Natural killer cell (primary cell): ENCODE measurements around the gene ZP2. TPM values are rescaled to one million over a fixed set of nuclear protein-coding genes. Genes with fewer than 3 reads are reported as not detected.

Experiments
- ATAC-seq, 3 donors: fragments of 150-1000 bp in 2 of 3; fragments of 200-7000 bp in 1 of 3; cut with Tn5 transposase; 1 replicate in 1 of 3; 2 replicates in 2 of 3; pipeline ENCODE4 v1.10.0; 2021; ENCODE audit warnings: mild to moderate bottlenecking in 2 of 3, moderate library complexity in 2 of 3
- DNase-seq, 2 donors: peaks; one replicate each; pipeline versions ENCODE4 v3.0.0 to v3.0.0-alpha.2; 2013 to 2021; ENCODE audit warnings: mixed read lengths in 1 of 2
- H3K27ac ChIP-seq: one replicate; pipeline ENCODE4 v1.5.1; 2013; ENCODE audit warnings: mild to moderate bottlenecking, low read length
- H3K27me3 ChIP-seq: one replicate; pipeline ENCODE4 v1.6.1; 2013; ENCODE audit warnings: low read length; ENCODE audit not compliant: control insufficient read depth, insufficient read depth
- H3K36me3 ChIP-seq: one replicate; pipeline ENCODE4 v1.6.1; 2013; ENCODE audit warnings: low read length; ENCODE audit not compliant: control insufficient read depth, insufficient read depth
- H3K4me1 ChIP-seq: one replicate; pipeline ENCODE4 v1.6.1; 2013; ENCODE audit warnings: low read length; ENCODE audit not compliant: control insufficient read depth, insufficient read depth
- H3K4me3 ChIP-seq: one replicate; pipeline ENCODE4 v1.5.1; 2013; ENCODE audit warnings: low read length
- H3K9me3 ChIP-seq: one replicate; pipeline ENCODE4 v1.6.1; 2013; ENCODE audit warnings: low read length; ENCODE audit not compliant: control insufficient read depth, insufficient read depth
- H3K27ac Mint-ChIP-seq, 2 donors: one replicate each; pipeline ENCODE4 v1.8.0; 2022; ENCODE audit warnings: mild to moderate bottlenecking in 2 of 2, mixed read lengths in 2 of 2, moderate library complexity in 1 of 2
- H3K27me3 Mint-ChIP-seq, 2 donors: one replicate each; pipeline ENCODE4 v1.8.0; 2022; ENCODE audit warnings: low read depth in 2 of 2, mixed read lengths in 2 of 2
- H3K36me3 Mint-ChIP-seq: one replicate; pipeline ENCODE4 v1.8.0; 2022; ENCODE audit warnings: mixed read lengths
- H3K4me1 Mint-ChIP-seq, 2 donors: one replicate each; pipeline ENCODE4 v1.8.0; 2022; ENCODE audit warnings: mixed read lengths in 2 of 2
- H3K4me3 Mint-ChIP-seq: one replicate; pipeline ENCODE4 v1.8.0; 2022; ENCODE audit warnings: mild to moderate bottlenecking, moderate library complexity, mixed read lengths
- H3K9me3 Mint-ChIP-seq, 2 donors: one replicate each; pipeline ENCODE4 v1.8.0; 2022; ENCODE audit warnings: mixed read lengths in 2 of 2
- CTCF ChIP-seq: fragments of 200-600 bp; IDR thresholded peaks from one replicate; pipeline ENCODE4 v1.8.0; 2022; ENCODE audit warnings: antibody characterized with exemption
- WGBS: methylation state at CpG from one replicate; pipeline ENCODE4 v1.1.7; 2013; ENCODE audit warnings: missing lambda C conversion rate; ENCODE audit not compliant: insufficient coverage; 5-methylcytosine and 5-hydroxymethylcytosine counted together
- intact Hi-C: fragments of 100-400 bp; cut with micrococcal nuclease; formaldehyde crosslinking; loops from one replicate; pipeline ENCODE4 v1.14.2; 2022
- total RNA-seq, 4 donors: library from RNA; stranded (reverse); fragments of 120-200 nt in 1 of 4; gene quantifications; one replicate each; pipeline versions ENCODE4 v1.2.3 to v1.2.4, GENCODE V29; 2013 to 2022

ZP2 gene
- total RNA-seq, 3 donors from 2014 or later (not counting 1 experiment from before 2014, with no cell fraction given) = not detected

DNA sequence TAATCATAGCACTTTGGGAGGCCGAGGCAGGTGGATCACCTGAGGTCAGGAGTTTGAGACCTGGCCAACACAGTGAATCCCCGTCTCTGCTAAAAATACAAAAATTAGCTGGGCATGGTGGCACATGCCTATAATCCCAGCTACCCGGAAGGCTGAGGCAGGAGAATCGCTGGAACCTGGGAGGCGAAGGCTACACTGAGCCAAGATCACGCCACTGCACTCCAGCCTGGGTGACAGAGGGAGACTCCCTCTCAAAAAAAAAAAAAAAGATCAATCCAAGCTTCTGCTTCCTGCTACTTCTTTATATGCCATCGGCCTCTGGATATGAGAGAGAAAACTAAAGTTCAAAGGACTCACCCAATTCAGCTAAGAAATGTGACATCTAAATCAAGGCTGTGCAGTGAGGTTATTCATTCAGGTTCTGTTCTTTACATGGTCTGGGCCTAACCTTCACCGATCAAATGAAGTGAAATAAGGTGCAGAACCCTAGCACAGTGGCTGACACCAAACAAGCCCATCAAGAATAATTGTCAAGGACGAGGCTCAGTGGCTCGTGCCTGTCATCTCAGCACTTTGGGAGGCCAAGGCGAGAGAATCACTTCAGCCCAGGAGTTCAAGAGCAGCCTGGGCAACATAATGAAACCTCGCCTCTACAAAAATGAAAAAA, 25.6 kb downstream of the ZP2 start:
- H3K27me3 Mint-ChIP-seq = peaks cover 0 to 4% of the 10 kb centered on the region in 2 donors
- DNase-seq (no peak), ATAC-seq (no peak)
- Histone ChIP-seq H3K4me3 (no peak overlapping the region), H3K36me3 (peaks cover 6% of the 10 kb centered on the region), H3K27me3 (peaks cover 2% of the 10 kb centered on the region), H3K27ac (no peak overlapping the region), H3K4me1 (peaks cover 7% of the 10 kb centered on the region), H3K9me3 (no peaks in the 10 kb centered on the region)
- H3K4me1 Mint-ChIP-seq = peaks cover 5% of the 10 kb centered on the region in 2 donors
- no peak overlapping the region for H3K27ac Mint-ChIP-seq
- TF ChIP-seq CTCF = no peak
- intact Hi-C loops = loop anchor here (10.0 kb wide), 1 partner anchor 379 kb away; no protein-coding TSS in a partner anchor
- H3K4me3 Mint-ChIP-seq = no peak overlapping the region
- H3K36me3 Mint-ChIP-seq = no peaks in the 10 kb centered on the region
- no peaks in the 10 kb centered on the region for H3K9me3 Mint-ChIP-seq
- 89% methylated on average over 11 of the region's 12 CpGs for WGBS

DNA sequence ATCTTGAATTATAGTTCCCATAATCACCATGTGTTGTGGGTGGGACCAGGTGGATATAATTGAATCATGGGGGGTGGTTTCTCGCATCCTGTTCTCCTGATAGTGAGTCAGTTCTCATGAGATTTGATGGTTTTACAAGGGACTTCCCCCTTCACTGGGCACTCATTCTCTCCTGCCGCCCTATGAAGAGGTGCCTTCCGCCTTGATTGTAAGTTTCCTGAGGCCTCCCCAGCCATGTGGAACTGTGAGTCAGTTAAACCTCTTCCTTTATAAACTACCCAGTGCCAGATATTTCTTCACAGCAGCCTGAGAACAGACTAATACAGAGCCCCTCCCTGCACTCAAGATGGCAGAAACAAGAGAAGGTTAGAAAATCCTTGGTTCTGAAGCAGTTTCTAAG, 26.5 kb downstream of the ZP2 start:
- Mint-ChIP-seq H3K36me3 (no peaks in the 10 kb centered on the region), H3K27me3 (peaks cover 0 to 4% of the 10 kb centered on the region in 2 donors), H3K4me3 (no peak overlapping the region), H3K4me1 (peaks cover 5% of the 10 kb centered on the region in 2 donors), H3K9me3 (no peaks in the 10 kb centered on the region), H3K27ac (no peak overlapping the region)
- ATAC-seq (no peak), DNase-seq (no peak)
- 73% methylated on average over 3 of the region's 3 CpGs for WGBS
- intact Hi-C loops = loop anchor here (10.0 kb wide), 1 partner anchor 380 kb away; no protein-coding TSS in a partner anchor
- H3K4me3 ChIP-seq = no peak overlapping the region
- H3K27ac ChIP-seq = no peak overlapping the region
- H3K27me3 ChIP-seq = peaks cover 2% of the 10 kb centered on the region
- no peaks in the 10 kb centered on the region for H3K9me3 ChIP-seq
- H3K36me3 ChIP-seq = peaks cover 8% of the 10 kb centered on the region
- peaks cover 7% of the 10 kb centered on the region for H3K4me1 ChIP-seq
- no peak for TF ChIP-seq CTCF

DNA sequence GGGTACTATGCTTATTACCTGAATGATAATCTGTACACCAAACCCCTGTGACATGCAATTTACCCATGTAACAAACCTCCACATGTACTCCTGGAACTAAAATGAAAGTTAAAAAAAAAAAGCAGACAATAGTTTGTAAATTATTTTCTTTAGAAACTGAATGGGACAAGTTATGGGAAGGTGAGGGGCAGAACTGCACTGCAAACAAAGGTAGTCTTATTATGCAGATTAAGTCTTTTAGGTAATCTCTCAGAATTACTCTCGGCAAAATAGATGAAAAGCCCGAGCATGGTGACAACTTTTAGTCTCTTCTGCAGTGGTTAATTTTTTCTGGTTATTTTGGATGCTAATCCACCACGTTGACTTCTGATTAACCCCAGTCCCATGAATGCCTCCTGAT, 27.4 kb downstream of the ZP2 start:
- Histone ChIP-seq H3K4me3 (no peak overlapping the region), H3K27ac (no peak overlapping the region), H3K9me3 (no peaks in the 10 kb centered on the region), H3K4me1 (peaks cover 7% of the 10 kb centered on the region), H3K36me3 (peaks cover 13% of the 10 kb centered on the region), H3K27me3 (no peaks in the 10 kb centered on the region)
- Mint-ChIP-seq H3K27me3 (peaks cover 0 to 4% of the 10 kb centered on the region in 2 donors), H3K4me3 (no peak overlapping the region), H3K36me3 (peaks cover 6% of the 10 kb centered on the region), H3K4me1 (peaks cover 5% of the 10 kb centered on the region in 2 donors), H3K9me3 (no peaks in the 10 kb centered on the region), H3K27ac (no peak overlapping the region)
- 92% methylated on average over 3 of the region's 3 CpGs for WGBS
- no peak for DNase-seq
- no peak for TF ChIP-seq CTCF
- intact Hi-C loops = loop anchor here (10.0 kb wide), 1 partner anchor 381 kb away; no protein-coding TSS in a partner anchor
- no peak for ATAC-seq

- 100% methylated on average over 3 of the region's 3 CpGs for WGBS
- Mint-ChIP-seq H3K4me3 (no peak overlapping the region), H3K27me3 (no peaks in the 10 kb centered on the region), H3K36me3 (peaks cover 11% of the 10 kb centered on the region), H3K9me3 (no peaks in the 10 kb centered on the region), H3K4me1 (no peaks in the 10 kb centered on the region), H3K27ac (no peak overlapping the region)
- ATAC-seq = no peak
- no peak for DNase-seq
- Histone ChIP-seq H3K36me3 (peaks cover 15% of the 10 kb centered on the region), H3K9me3 (no peaks in the 10 kb centered on the region), H3K27me3 (no peaks in the 10 kb centered on the region), H3K4me1 (no peaks in the 10 kb centered on the region), H3K4me3 (no peak overlapping the region), H3K27ac (no peak overlapping the region)
- no peak for TF ChIP-seq CTCF
- intact Hi-C loops = loop anchor here (10.0 kb wide), 1 partner anchor 385 kb away; no protein-coding TSS in a partner anchor
Measured at GRCh38 chr16:21179983-21180365, 31.4 kb downstream of the ZP2 start.
